Esophagus (tissue), 2 donors: ENCODE measurements around the gene TNPO3. TPM values are rescaled to one million over a fixed set of nuclear protein-coding genes. Genes with fewer than 3 reads are reported as not detected.

Experiments
- H3K27ac ChIP-seq, 2 donors: one replicate each; pipeline ENCODE4 v1.5.1; 2013; ENCODE audit warnings: low read depth in 2 of 2, mild to moderate bottlenecking in 2 of 2, inconsistent platforms in 1 of 2, low read length in 1 of 2, moderate library complexity in 1 of 2
- H3K27me3 ChIP-seq, 2 donors: one replicate each; pipeline ENCODE4 v1.6.1; 2013; ENCODE audit warnings: low read length in 2 of 2, control low read depth in 1 of 2, mild to moderate bottlenecking in 1 of 2; ENCODE audit not compliant: insufficient read depth in 2 of 2, control insufficient read depth in 1 of 2
- H3K36me3 ChIP-seq, 2 donors: one replicate each; pipeline ENCODE4 v1.6.1; 2013; ENCODE audit warnings: low read length in 1 of 2; ENCODE audit not compliant: control insufficient read depth in 2 of 2, insufficient read depth in 2 of 2
- H3K4me1 ChIP-seq, 2 donors: one replicate each; pipeline ENCODE4 v1.6.1; 2013; ENCODE audit warnings: low read length in 1 of 2; ENCODE audit not compliant: control insufficient read depth in 2 of 2, insufficient read depth in 2 of 2
- H3K4me3 ChIP-seq, 2 donors: one replicate each; pipeline ENCODE4 v1.5.1; 2013; ENCODE audit warnings: low read length in 2 of 2, mild to moderate bottlenecking in 2 of 2, low read depth in 1 of 2, moderate library complexity in 1 of 2
- H3K9me3 ChIP-seq, 2 donors: one replicate each; pipeline ENCODE4 v1.6.1; 2013; ENCODE audit warnings: mild to moderate bottlenecking in 2 of 2, low read depth in 1 of 2, low read length in 1 of 2, moderate library complexity in 1 of 2; ENCODE audit not compliant: control insufficient read depth in 2 of 2, insufficient read depth in 1 of 2
- WGBS, 2 donors: extraction: QIAGEN DNeasy Blood & Tissue Kit; methylation state at CpG; one replicate each; pipeline ENCODE4 v1.1.7; 2013; 5-methylcytosine and 5-hydroxymethylcytosine counted together
- polyA plus RNA-seq, 2 donors: library from polyadenylated mRNA; stranded (reverse); fragments of 200-250 nt; gene quantifications; one replicate each; pipeline ENCODE4 v1.2.3, GENCODE V29; 2013
- donor health status: healthy with polysubstance abuse.
- donor health status: Bipolar disorder and iron deficiency.

TNPO3 gene
- polyA plus RNA-seq: 10 to 100 TPM; 11.6 to 19.9 TPM

DNA sequence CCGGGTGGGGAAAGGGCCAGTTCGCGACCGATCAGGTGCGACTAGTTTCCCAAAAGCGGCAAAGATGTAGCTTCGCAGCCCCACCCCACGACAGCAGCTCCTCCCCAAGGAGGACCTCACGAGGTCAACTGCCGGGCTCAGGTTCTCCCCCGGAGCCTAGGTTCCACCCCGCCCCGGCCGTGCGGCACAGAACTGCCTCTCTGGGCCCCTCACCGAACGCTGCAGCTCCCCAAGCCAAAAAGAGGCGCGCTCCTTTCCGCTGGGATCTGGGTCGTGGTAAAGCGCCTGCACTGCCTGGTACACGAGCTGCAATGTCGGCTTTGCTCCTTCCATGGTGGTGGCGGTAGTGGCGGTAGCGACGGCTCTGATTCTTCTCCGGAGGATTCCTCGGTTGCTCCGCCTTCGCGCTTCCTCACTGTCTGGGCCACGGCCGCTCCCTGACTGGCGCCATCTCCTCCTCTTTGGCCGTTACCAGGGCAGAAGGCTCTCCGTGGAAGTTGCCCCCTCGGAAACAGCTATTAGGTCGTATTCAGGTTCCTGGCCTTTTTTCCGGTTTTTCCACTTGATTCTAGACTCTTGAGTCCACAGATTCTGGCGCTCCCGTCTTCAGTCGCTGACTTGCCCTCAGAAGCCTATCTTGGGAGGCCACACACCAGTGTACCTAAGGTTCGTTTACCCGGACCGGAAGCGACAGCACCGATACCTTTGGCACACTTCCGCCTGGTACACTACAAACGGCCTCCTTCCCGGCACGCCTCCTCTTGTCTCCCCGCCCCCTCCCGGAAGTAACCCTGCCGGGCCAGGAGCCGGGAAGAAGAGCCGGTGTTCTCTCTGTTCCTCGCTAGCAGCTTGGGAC, at the start of gene TNPO3:
Gene TNPO3, minus strand, starts transcription at position 674 of the 856 bp plus-strand sequence. Its CDS starts 341 bp downstream, at position 333.
- Histone ChIP-seq H3K4me3 (peak within 1 kb of the TSS; percentile 84 to 85), H3K27ac (peak within 1 kb of the TSS; percentile 96 to 100), H3K36me3 (no peaks in the 10 kb centered on the region), H3K9me3 (no peaks in the 10 kb centered on the region), H3K27me3 (no peaks in the 10 kb centered on the region), H3K4me1 (peaks cover 0 to 2% of the 10 kb centered on the region in 2 donors)
- WGBS, 2 donors: 0 to 1% methylated on average over 59 of the region's 59 CpGs

DNA sequence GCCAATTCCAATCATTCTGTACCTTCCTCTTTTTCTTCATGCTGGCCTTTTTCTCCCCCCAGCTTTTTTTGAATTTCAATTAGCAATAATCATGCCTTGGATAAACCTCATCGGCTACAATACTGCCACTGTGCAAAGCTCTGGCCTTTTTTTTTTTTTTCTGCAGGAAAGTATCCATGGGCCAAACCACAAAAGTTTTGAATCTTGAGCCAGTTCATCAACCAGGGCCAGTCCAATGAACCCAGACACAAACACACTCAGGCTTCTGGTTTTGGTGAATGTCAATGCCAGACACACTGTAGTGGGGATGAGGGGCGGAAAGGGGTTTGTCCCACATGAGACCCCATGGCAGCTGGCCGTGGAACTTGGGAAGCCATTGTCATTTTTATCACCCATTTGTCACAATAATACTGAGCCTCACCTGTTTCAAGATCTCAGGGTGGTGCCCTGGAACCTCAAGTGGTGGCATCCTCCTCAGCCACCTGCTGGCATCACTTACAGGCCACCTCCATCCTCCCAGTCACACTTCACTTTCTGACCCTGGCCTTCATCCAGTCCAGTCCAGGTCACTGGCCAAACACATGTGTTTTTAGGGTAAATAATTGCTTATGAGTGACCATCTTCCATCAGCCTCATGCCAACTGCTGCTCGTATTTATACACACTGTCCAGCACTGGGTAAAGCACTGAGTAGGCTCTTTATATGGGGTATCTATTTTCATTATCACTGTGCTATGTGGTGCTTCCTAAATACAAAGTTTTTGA, 48.8 kb upstream of the TNPO3 start:
- Histone ChIP-seq H3K9me3 (no peaks in the 10 kb centered on the region), H3K36me3 (no peaks in the 10 kb centered on the region), H3K4me3 (no peak overlapping the region), H3K4me1 (no peaks in the 10 kb centered on the region), H3K27me3 (no peaks in the 10 kb centered on the region), H3K27ac (no peak overlapping the region)
- 89 to 92% methylated on average over 4 of the region's 4 CpGs for WGBS, 2 donors

DNA sequence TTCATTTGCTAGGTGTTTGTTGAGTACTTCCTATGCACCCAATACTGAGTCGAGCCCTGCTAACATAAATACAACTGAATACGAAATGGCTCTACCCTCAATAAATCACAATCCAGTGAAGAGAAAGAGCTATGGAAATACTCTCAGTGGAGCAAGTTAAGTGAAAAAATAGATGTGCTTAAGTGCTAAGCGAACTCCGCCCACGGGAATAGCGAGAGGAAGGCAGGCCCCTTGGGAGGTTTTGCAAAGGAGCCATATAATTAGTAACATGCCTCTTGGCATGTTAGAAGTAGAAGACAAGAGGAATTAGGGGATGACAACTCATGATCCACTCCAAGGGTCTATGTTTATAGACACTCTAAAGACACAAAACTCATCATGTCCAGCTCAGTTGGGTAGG, 46.8 kb upstream of the TNPO3 start:
- Histone ChIP-seq H3K36me3 (no peaks in the 10 kb centered on the region), H3K4me1 (no peaks in the 10 kb centered on the region), H3K9me3 (no peaks in the 10 kb centered on the region), H3K27ac (no peak overlapping the region), H3K27me3 (no peaks in the 10 kb centered on the region), H3K4me3 (no peak overlapping the region)
- WGBS, 2 donors: 77 to 79% methylated on average over 6 of the region's 6 CpGs

DNA sequence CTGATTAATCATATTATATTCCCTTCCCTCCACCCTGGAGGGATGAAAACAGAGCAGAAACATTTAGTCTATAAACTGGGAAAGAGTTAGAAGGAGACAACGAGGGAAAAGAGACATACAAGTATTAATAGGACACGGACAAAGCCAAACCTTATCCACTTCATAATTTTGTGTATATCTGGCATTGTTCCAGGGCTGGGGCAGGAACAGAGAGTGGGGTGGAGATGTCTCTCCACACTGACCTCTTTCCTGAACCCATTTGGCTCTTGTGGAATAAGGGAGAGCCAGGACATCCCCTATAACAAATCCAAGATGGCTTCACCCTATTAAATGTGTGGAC, 45.9 kb upstream of the TNPO3 start:
- no peaks in the 10 kb centered on the region for H3K36me3 ChIP-seq
- H3K9me3 ChIP-seq: no peaks in the 10 kb centered on the region
- H3K27ac ChIP-seq: no peak overlapping the region
- no peak overlapping the region for H3K4me3 ChIP-seq
- H3K27me3 ChIP-seq: no peaks in the 10 kb centered on the region
- H3K4me1 ChIP-seq: no peaks in the 10 kb centered on the region
- 45 to 53% methylated on average over 2 of the region's 2 CpGs for WGBS, 2 donors

DNA sequence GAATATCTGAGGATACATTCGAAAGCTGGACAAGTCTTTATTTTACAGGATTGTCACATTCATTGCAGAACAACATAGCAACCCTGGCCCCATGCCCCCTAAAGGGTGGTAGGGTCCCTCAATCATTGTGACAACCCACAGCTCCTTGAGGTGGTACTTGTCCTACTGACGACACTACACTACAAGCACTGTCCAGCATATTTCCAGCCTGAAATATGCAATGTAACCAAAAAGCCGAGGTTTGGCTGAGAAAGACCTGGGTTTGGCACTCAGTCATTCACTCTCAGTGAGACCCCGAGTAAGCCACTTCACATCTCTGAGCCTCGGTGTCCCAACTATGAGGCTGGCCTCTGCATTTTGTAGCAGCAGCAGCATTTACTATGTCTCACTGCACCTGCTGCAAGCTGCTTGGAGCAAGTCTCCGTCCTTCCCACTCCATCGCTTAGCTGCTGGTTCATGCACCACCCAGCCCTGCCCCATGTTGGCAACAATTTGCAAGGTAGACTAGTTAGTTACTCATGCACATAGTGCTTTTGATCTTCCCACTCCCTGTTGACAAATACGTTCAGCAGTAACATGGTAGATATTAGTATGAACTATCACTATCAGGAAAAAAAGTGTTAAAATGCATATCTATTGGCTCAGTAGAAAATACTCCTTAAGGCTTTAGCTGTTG, 43.6 kb upstream of the TNPO3 start:
- Histone ChIP-seq H3K4me3 (no peak overlapping the region), H3K27me3 (no peaks in the 10 kb centered on the region), H3K4me1 (no peaks in the 10 kb centered on the region), H3K9me3 (no peaks in the 10 kb centered on the region), H3K36me3 (no peaks in the 10 kb centered on the region), H3K27ac (no peak overlapping the region)
- WGBS, 2 donors: 68 to 72% methylated on average over 8 of the region's 8 CpGs

DNA sequence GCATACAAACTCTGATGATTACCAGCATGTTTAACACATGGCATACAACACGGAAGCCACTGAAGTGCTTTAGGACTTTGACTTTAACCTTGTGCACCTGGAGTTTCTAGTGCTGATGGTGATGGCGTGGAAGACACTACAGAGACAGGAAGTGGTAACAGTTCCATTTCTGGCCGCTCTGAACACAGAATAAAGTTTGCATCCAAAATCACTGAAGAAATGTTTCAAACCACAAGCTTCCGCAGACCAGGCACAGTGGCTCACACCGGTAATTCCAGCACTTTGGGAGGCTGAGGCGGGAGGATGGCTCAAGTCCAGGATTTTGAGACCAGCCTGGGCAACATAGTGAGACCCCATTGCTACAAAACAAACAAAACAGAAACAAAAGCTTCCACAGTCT, 40.3 kb upstream of the TNPO3 start:
- Histone ChIP-seq H3K27ac (no peak overlapping the region), H3K36me3 (no peaks in the 10 kb centered on the region), H3K9me3 (no peaks in the 10 kb centered on the region), H3K4me3 (no peak overlapping the region), H3K4me1 (no peaks in the 10 kb centered on the region), H3K27me3 (no peaks in the 10 kb centered on the region)
- 63 to 70% methylated on average over 6 of the region's 6 CpGs for WGBS, 2 donors

DNA sequence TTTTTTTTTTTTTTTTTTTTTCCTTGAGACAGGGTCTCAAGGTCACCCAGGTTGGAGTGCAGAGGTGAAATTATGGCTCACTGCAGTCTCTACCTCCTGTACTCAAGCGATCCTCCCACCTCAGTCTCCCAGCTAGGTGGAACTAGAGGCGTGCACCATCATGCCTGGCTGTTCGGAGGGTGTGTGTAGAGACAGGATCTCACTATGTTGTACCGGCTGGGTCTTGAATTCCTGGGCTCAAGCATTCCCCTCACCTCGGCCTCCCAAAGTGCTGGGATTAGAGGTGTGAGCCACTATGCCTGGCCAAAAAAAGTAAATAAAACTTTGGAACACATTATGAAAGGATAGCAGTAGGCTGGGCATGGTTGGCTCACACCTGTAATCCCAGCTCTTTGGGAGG, 39.6 kb upstream of the TNPO3 start:
- no peaks in the 10 kb centered on the region for H3K36me3 ChIP-seq
- no peak overlapping the region for H3K4me3 ChIP-seq
- no peak overlapping the region for H3K27ac ChIP-seq
- H3K4me1 ChIP-seq: no peaks in the 10 kb centered on the region
- no peaks in the 10 kb centered on the region for H3K27me3 ChIP-seq
- WGBS, 2 donors: 72 to 81% methylated on average over 5 of the region's 5 CpGs
- H3K9me3 ChIP-seq: no peaks in the 10 kb centered on the region

DNA sequence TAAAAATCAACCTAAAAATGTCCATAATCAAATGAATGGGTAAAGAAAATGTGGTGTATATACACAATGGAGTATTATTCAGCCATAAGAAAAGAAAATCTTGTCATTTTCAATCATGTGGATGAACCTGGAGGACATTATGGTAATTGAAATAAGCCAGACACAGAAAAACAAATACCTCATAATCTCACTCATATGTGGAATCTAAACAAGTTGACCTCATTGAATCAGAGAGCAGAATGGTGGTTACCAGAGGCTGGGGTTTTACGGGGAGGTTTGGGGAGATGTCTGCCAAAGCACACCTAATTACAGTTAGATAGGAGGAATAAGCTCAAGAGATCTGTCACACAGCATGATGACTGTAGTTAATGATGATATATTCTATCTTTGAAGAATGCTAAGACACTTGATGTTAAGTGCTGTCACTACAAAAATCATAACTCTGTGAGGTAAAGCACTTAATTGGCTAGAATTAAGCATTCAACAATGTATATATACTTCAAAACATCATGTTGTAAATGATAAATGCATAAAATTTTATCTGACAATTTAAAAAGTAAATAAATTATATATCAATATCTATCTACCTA, 39.1 kb upstream of the TNPO3 start:
- Histone ChIP-seq H3K27me3 (no peaks in the 10 kb centered on the region), H3K9me3 (no peaks in the 10 kb centered on the region), H3K4me1 (no peaks in the 10 kb centered on the region), H3K27ac (no peak overlapping the region), H3K4me3 (no peak overlapping the region), H3K36me3 (no peaks in the 10 kb centered on the region)
- WGBS, 2 donors: 46 to 67% methylated on average over 1 of the region's 1 CpG

DNA sequence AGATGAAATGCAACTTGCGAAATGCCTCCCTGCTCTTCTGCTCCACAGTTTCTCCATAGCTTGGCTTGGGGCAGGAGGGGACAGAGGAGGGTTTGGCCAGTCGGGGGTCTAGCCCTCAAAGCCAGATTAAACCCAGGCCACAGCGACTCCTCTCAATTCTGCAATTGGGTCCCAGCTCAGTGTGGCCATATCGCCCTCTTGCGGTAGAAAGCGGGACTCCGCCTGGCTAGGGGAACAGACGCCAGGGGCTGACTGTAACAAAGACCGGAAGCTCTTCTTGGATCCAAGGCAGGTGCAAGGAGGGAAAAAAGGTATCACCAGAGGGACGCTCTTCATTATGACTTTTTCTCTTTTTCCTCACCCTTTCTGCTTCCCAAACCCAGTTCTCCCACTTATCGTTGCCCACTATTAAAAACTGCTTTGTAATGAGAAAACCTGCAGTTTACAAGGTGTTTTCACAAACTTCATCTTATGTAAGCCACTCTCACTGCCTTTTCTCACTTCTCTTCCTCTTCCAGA, 36.6 kb upstream of the TNPO3 start:
- Histone ChIP-seq H3K27ac (no peak overlapping the region), H3K27me3 (no peaks in the 10 kb centered on the region), H3K4me3 (no peak overlapping the region), H3K4me1 (no peaks in the 10 kb centered on the region), H3K9me3 (no peaks in the 10 kb centered on the region), H3K36me3 (no peaks in the 10 kb centered on the region)
- WGBS, 2 donors: 9% methylated on average over 11 of the region's 11 CpGs
